Progenitor cell of endocrine pancreas (in vitro differentiated cells): Measurements from ENCODE around the gene MAGI1. TPM values are rescaled to one million over a fixed set of nuclear protein-coding genes. Genes with fewer than 3 reads are reported as not detected.

ENCODE experiments used
- DNase-seq: peaks from one replicate; pipeline ENCODE4 v3.0.0; 2021; ENCODE audit warnings: low spot score; ENCODE audit not compliant: unreplicated experiment
- H3K27ac Mint-ChIP-seq: 2 replicates; pipeline ENCODE4 v1.8.0; 2021; ENCODE audit warnings: mild to moderate bottlenecking, moderate library complexity, mixed read lengths
- H3K27me3 Mint-ChIP-seq: 2 replicates; pipeline ENCODE4 v1.8.0; 2021; ENCODE audit warnings: mixed read lengths
- H3K36me3 Mint-ChIP-seq: 2 replicates; pipeline ENCODE4 v1.8.0; 2022; ENCODE audit warnings: mixed read lengths; ENCODE audit not compliant: insufficient read depth
- H3K4me1 Mint-ChIP-seq: 2 replicates; pipeline ENCODE4 v1.8.0; 2021; ENCODE audit warnings: low read depth, mixed read lengths
- H3K4me3 Mint-ChIP-seq: 2 replicates; pipeline ENCODE4 v1.8.0; 2021; ENCODE audit warnings: low read depth, mild to moderate bottlenecking, moderate library complexity, mixed read lengths
- H3K9me3 Mint-ChIP-seq: 2 replicates; pipeline ENCODE4 v1.8.0; 2021; ENCODE audit warnings: low read depth, mixed read lengths
- total RNA-seq: library from RNA; stranded (reverse); gene quantifications from 2 replicates; pipeline ENCODE4 v1.2.1, GENCODE V29; 2021
- TF ChIP-seq, protein P1 (sequence below): fragments of 200-600 bp; sonication (generic); IDR thresholded peaks from one replicate; pipeline ENCODE4 v1.5.0; 2021; ENCODE audit warnings: antibody characterized with exemption, mild to moderate bottlenecking; ENCODE audit not compliant: unreplicated experiment

The MAGI1 gene
- total RNA-seq, 1 donor from 2014 or later: 142 TPM

DNA sequence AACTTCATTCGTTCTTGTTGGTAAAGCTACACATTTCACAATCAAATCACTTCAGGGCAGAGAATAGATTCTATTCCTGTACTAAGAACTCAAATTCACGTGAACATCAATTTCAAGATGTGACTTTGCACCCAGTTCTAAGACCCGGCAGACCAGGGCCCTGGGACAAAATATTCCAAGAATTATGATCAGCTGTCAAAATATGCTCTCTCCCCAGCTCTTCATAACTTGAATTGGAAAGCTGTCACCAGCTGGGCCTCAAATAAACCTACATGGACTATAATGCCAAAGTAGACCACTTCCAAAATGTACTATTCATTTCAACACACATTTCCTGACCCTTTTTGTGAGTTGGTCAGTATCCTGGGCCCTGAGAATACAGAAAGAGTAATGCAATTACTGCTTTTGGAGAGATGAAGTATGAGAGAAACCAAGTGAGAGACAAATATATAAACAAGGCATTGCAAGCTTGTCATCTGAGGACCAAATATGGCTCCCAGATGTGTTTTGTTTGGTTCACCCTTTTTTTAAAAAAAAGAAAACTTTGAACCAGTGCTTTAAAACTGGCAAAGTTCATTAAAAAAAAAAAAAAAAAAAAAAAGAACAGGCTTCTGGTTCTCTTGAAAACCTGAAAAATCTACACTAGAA lies 14.9 kb downstream of the MAGI1 start:
- TF ChIP-seq, protein P1, sequence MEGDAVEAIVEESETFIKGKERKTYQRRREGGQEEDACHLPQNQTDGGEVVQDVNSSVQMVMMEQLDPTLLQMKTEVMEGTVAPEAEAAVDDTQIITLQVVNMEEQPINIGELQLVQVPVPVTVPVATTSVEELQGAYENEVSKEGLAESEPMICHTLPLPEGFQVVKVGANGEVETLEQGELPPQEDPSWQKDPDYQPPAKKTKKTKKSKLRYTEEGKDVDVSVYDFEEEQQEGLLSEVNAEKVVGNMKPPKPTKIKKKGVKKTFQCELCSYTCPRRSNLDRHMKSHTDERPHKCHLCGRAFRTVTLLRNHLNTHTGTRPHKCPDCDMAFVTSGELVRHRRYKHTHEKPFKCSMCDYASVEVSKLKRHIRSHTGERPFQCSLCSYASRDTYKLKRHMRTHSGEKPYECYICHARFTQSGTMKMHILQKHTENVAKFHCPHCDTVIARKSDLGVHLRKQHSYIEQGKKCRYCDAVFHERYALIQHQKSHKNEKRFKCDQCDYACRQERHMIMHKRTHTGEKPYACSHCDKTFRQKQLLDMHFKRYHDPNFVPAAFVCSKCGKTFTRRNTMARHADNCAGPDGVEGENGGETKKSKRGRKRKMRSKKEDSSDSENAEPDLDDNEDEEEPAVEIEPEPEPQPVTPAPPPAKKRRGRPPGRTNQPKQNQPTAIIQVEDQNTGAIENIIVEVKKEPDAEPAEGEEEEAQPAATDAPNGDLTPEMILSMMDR: no peak
- Mint-ChIP-seq H3K27ac (no peak overlapping the region), H3K4me3 (no peak overlapping the region), H3K27me3 (no peaks in the 10 kb centered on the region), H3K36me3 (peaks cover 3% of the 10 kb centered on the region), H3K9me3 (peaks cover 3% of the 10 kb centered on the region), H3K4me1 (peaks cover 45% of the 10 kb centered on the region)
- DNase-seq: no peak

DNA sequence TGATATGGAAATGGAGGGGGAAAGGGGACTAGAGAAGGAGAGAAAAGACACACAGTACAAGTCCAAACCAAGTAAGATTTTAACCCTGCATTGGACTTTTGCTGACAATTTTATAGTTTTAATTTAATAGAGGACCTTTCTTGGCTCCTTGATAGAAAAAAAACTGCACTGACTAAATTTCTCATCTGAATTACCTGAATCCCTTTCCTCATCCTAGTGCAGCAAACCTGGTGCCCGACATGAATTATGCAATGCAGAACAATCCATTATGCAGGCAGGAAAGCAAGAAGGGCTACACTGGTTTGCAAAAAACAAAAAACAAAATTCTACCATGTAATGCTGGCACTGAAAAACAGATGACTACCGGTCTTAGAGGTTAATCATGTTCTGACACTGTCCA lies 15.5 kb downstream of the MAGI1 start:
- TF ChIP-seq, protein P1: no peak
- no peaks in the 10 kb centered on the region for H3K27me3 Mint-ChIP-seq
- H3K4me3 Mint-ChIP-seq: no peak overlapping the region
- H3K27ac Mint-ChIP-seq: no peak overlapping the region
- H3K36me3 Mint-ChIP-seq: peaks cover 3% of the 10 kb centered on the region
- DNase-seq: no peak
- peaks cover 46% of the 10 kb centered on the region for H3K4me1 Mint-ChIP-seq
- H3K9me3 Mint-ChIP-seq: peaks cover 3% of the 10 kb centered on the region

DNA sequence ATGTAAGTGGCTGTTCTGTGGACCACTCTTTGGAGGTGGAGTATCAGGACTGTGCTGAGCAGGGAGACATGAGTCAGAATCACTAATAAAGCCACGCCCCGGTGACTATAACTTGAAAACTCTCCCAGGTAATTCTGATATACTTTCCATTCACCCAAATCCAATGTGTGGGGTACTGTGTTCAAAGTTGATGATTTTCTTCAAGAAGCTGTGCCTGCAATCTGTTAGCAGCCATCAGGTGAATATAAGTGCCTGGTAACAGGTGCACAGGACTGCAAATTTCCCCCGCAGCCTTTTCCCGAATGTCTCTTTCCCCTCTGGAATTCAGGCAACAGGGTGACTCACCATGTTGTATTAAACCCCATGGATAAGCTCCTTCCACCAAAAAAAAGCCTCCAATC lies 17.0 kb downstream of the MAGI1 start:
- TF ChIP-seq, protein P1: no peak
- H3K4me1 Mint-ChIP-seq: peaks cover 56% of the 10 kb centered on the region
- H3K27ac Mint-ChIP-seq: peak overlapping the region; percentile 57

DNA sequence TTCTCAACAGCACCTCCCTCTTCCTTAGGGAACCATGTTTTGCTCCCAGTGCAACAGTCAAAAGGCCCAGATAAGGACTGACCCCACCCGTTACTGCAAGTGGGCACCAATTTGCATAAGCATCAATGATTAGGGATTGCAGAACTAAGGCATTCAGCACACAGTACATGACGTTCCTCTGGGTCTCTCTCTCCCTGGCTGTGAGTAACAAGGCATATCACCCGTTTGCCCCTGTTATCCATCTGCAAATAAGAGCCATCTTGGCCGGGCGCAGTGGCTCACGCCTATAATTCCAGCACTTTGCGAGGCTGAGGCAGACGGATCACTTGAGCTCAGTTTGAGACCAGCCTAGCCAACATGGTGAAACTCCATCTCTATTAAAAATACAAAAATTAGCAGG lies 18.8 kb downstream of the MAGI1 start:
- H3K27ac Mint-ChIP-seq: peak overlapping the region; percentile 23
- TF ChIP-seq, protein P1: no peak
- peaks cover 60% of the 10 kb centered on the region for H3K4me1 Mint-ChIP-seq
- no peaks in the 10 kb centered on the region for H3K27me3 Mint-ChIP-seq
- no peak for DNase-seq
- H3K36me3 Mint-ChIP-seq: no peaks in the 10 kb centered on the region
- H3K9me3 Mint-ChIP-seq: no peaks in the 10 kb centered on the region
- H3K4me3 Mint-ChIP-seq: no peak overlapping the region

More for the DNA sequence above, 17.0 kb downstream of the MAGI1 start:
- Mint-ChIP-seq H3K27me3 (no peaks in the 10 kb centered on the region), H3K36me3 (peaks cover 3% of the 10 kb centered on the region), H3K4me3 (no peak overlapping the region), H3K9me3 (peaks cover 3% of the 10 kb centered on the region)
- DNase-seq: no peak

DNA sequence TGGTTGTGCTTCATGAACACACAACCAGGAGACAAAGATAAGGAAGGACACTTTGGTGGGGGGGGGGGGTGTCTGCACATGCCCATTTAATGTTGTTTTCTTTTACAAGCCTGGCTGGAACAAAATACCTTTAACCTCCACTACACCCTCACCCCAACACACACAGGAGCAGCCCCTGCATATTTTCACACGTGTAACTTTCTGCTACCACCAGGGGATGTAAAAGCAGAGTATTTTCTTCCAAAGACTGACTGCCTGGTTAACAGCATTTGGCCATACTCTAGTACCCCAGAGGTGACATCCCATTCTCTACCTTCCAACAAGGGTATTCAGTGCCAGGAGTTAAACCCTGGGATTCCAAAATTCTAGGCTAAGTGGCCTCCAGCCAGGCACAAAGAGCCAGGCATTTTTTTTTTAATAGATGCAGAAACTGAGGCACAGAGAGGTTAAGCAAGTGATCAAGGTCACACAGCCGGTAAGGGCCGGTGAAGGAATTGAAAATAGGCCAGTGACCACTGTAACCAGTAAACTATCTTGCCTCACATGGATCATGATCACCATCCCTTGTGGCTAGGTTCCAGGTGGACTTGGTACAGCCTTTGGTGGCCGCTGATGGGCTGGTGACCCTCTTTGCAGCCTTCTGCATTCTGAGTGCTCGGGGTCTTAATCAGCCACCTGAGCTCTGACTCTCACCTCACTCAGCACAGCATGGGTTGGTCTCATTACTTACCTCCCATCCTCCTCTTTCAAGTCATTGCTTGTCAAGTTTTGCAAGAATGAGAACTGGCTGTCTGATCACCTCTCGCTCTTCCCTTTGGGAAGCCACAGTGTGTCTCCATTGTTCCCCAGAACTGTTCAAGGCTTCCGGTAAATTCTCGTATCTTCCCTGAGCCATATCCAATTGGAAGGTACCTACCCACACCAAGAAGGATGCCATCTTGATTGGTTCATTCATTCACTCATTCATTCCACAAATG lies 20.4 kb downstream of the MAGI1 start:
- Mint-ChIP-seq H3K36me3 (peaks cover 2% of the 10 kb centered on the region), H3K4me1 (peaks cover 67% of the 10 kb centered on the region), H3K4me3 (no peak overlapping the region), H3K27me3 (no peaks in the 10 kb centered on the region), H3K9me3 (no peaks in the 10 kb centered on the region), H3K27ac (peak overlapping the region; percentile 29)
- DNase-seq: no peak
- TF ChIP-seq, protein P1: no peak
